AG10803 (cell line): ENCODE measurements around the gene HTR7.
A peak's percentile ranks its signal among the peaks of the same experiment; 100 is the strongest.

Source experiments
- DNase-seq: peaks from one replicate; pipeline ENCODE4 v3.0.0; 2010; ENCODE audit warnings: low read depth
- H3K4me3 ChIP-seq: 2 replicates; pipeline ENCODE4 v1.5.1; 2011; ENCODE audit warnings: mild to moderate bottlenecking, low read length, control low read depth
- CTCF ChIP-seq: conservative IDR thresholded peaks from 2 replicates; pipeline ENCODE4 v1.5.1; 2011; ENCODE audit warnings: mild to moderate bottlenecking, low read length, control low read depth, inconsistent platforms

HTR7 gene

GRCh38 chr10:90745565-90745964 lies 112.3 kb downstream of the HTR7 start:
- no peak for DNase-seq
- no peak for TF ChIP-seq CTCF
- no peak overlapping the region for H3K4me3 ChIP-seq

GRCh38 chr10:90743291-90743690 lies 114.5 kb downstream of the HTR7 start:
- no peak overlapping the region for H3K4me3 ChIP-seq
- DNase-seq: no peak
- TF ChIP-seq CTCF: no peak

DNA sequence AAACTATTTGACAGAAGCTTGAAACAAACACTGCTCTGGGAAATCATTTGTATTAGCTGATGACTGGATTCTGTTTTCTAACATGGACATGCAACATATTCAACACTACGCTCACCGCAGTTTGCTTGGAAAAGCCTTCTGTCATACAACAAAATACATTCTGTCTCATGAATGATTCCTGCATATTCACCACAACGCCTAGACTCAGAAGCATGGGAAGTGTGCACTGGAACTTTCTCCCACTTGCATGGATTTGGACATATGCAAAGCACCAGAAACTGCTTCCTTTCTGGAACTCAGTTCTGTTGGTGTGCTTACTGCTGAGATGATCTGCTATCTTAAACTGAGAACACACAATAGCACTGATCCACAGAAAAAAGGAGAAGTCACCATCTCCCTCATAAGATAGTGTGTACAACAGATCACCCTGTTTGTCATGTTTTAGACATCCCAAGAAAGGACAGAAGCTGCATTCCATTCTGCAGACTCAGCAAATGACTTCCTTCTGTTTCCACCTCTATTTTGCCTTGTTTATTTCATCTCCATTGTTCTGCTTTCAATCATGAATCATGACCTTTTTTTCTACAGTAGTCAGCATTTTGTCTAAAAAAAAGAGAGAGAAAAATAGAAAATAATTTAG lies 115.8 kb downstream of the HTR7 start:
- H3K4me3 ChIP-seq: no peak overlapping the region
- no peak for TF ChIP-seq CTCF
- DNase-seq: peak; percentile 68

DNA sequence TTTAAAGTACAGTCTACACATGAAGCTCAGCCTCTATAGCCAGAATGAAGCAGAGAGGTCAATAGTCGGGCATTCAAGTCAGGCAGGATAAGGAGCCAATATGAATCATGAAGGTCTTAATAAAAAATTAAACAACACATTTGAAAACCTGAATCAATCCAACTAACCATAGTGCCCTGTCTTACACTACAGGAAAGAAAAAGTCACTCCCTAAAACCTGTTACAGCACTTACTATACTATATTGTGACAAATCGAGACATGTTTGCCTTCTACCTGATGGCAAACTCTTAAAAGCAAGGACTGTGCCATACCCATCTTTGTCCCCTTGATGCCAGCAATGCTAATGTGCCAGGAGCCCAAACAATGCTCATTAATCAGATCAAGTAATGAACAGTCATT lies 117.6 kb downstream of the HTR7 start:
- DNase-seq: no peak
- no peak for TF ChIP-seq CTCF

DNA sequence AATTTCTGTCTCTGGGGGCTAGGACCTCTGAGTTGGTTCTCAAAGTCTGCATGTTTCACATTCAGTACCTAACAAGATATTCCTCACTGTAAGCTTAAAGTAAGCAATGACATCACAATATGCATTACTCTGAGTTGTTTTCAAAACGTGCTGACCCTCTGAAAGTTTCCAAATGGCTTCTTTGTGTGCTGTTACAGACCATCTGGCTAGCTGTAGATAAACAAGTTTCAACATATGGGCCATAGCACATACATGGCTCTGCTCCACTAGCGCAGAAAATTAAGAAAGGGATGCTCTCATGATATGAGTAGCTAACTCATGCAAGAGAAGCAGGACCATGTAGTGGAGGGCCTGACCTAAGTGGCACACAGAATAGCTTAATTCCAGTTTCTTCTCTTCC lies 119.0 kb downstream of the HTR7 start:
- TF ChIP-seq CTCF: no peak
- no peak for DNase-seq
- no peak overlapping the region for H3K4me3 ChIP-seq

More for the DNA sequence above, 117.6 kb downstream of the HTR7 start:
- no peak overlapping the region for H3K4me3 ChIP-seq

GRCh38 chr10:90734415-90734814 lies 123.4 kb downstream of the HTR7 start:
- no peak for TF ChIP-seq CTCF
- H3K4me3 ChIP-seq: no peak overlapping the region
- no peak for DNase-seq

DNA sequence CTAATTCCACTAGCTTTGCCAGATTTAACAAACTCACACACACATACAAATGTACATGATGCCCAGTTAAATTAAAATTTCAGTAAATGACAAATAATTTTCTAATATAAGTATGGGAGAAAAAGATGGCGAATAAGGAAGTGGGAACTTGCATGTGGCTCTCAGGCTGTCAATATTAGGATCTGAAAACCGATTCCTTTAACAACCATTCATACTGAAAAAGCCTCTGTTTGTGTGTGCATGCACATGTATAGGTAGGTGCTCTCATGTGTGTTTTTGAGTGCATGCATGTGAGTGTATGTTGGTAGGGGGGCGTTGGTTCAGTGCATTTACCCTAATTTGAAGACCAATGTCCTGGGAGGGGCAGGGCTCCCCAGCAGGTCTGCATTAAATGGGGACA lies 125.3 kb downstream of the HTR7 start:
- H3K4me3 ChIP-seq: no peak overlapping the region
- no peak for DNase-seq
- TF ChIP-seq CTCF: no peak
